OCI-LY3 (cell line): ENCODE results near the gene FAM83E.

Experiments
- H2AFZ ChIP-seq: fragments of 200-600, 300-600 bp; shearing (Covaris generic); 2 replicates; pipeline ENCODE4 v1.6.0; 2014; ENCODE audit warnings: antibody characterized with exemption, low read depth, low read length
- H3K27ac ChIP-seq: fragments of 200-600, 300-600 bp; sonication (generic); 2 replicates; pipeline ENCODE4 v1.5.1; 2014; ENCODE audit warnings: mild to moderate bottlenecking, low read length, moderate library complexity, mixed read lengths
- H3K27me3 ChIP-seq: fragments of 200-600, 300-600 bp; sonication (generic); 2 replicates; pipeline ENCODE4 v1.6.1; 2014; ENCODE audit warnings: low read depth, low read length, mixed read lengths
- H3K36me3 ChIP-seq: fragments of 200-600, 300-600 bp; sonication (generic); replicated peaks from 2 replicates; pipeline ENCODE3; 2014; ENCODE audit warnings: low read depth, low read length, mixed read lengths
- H3K4me1 ChIP-seq: fragments of 300-600, 200-600 bp; sonication (generic); 2 replicates; pipeline ENCODE4 v1.6.1; 2014; ENCODE audit warnings: low read length, mixed read lengths
- H3K4me2 ChIP-seq: fragments of 200-600, 300-600 bp; sonication (generic); 2 replicates; pipeline ENCODE4 v1.6.1; 2014; ENCODE audit warnings: low read length, mixed read lengths
- H3K4me3 ChIP-seq: fragments of 300-600, 200-600 bp; sonication (generic); 2 replicates; pipeline ENCODE4 v1.5.1; 2014; ENCODE audit warnings: antibody characterized with exemption, mild to moderate bottlenecking, low read length, moderate library complexity
- H3K79me2 ChIP-seq: fragments of 300-600, 200-600 bp; shearing (Covaris generic); 2 replicates; pipeline ENCODE4 v1.6.1; 2014; ENCODE audit warnings: mild to moderate bottlenecking, low read length, mixed read lengths
- H3K9ac ChIP-seq: fragments of 300-600, 200-600 bp; shearing (Covaris generic); 2 replicates; pipeline ENCODE4 v1.6.0; 2014; ENCODE audit warnings: mild to moderate bottlenecking, low read length, moderate library complexity
- H3K9me3 ChIP-seq: fragments of 200-600, 300-600 bp; shearing (Covaris generic); 2 replicates; pipeline ENCODE4 v1.6.1; 2014; ENCODE audit warnings: low read length, mixed read lengths; ENCODE audit not compliant: insufficient read depth
- H4K20me1 ChIP-seq: fragments of 200-600, 300-600 bp; sonication (generic); 2 replicates; pipeline ENCODE4 v1.6.1; 2016; ENCODE audit warnings: low read length, mixed read lengths; ENCODE audit not compliant: insufficient read depth
- CTCF ChIP-seq: fragments of 200-600, 300-600 bp; sonication (generic); IDR thresholded peaks from 2 replicates; pipeline ENCODE4 v1.5.1; 2014; ENCODE audit warnings: antibody characterized with exemption, low read length, low read depth
- EZH2phosphoT487 ChIP-seq: fragments of 200-600 bp; shearing (Covaris generic); IDR thresholded peaks from 2 replicates; pipeline ENCODE4 v1.6.1; 2018; ENCODE audit warnings: antibody characterized with exemption, mixed run types, low read depth

Gene FAM83E

GRCh38 chr19:48644839-48645619, 30.2 kb upstream of the FAM83E start:
- Histone ChIP-seq H3K27me3 (0 out of 2 replicates have a peak, but pooled peaks cover 4% of the 10 kb centered on the region), H3K4me2 (peak overlapping the region; percentile 99), H3K36me3 (no peaks in the 10 kb centered on the region), H3K9ac (peak overlapping the region; percentile 60), H3K27ac (no peak overlapping the region), H3K79me2 (no peaks in the 10 kb centered on the region), H3K4me3 (peak overlapping the region; percentile 81), H4K20me1 (no peaks in the 10 kb centered on the region), H2AFZ (peak overlapping the region; percentile 90; the same call in 1 of the 2 replicates), H3K4me1 (peaks cover 8% of the 10 kb centered on the region), H3K9me3 (no peaks in the 10 kb centered on the region)
- TF ChIP-seq EZH2phosphoT487 (no peak), CTCF (no peak)

- Histone ChIP-seq H4K20me1 (no peaks in the 10 kb centered on the region), H3K4me3 (peak overlapping the region; percentile 81), H3K36me3 (no peaks in the 10 kb centered on the region), H3K79me2 (no peaks in the 10 kb centered on the region), H2AFZ (no peak overlapping the region), H3K4me2 (peak overlapping the region; percentile 99), H3K27ac (no peak overlapping the region), H3K4me1 (peaks cover 8% of the 10 kb centered on the region), H3K9me3 (no peaks in the 10 kb centered on the region), H3K9ac (no peak overlapping the region), H3K27me3 (0 out of 2 replicates have a peak, but pooled peaks cover under 1% of the 10 kb centered on the region)
- TF ChIP-seq CTCF (no peak), EZH2phosphoT487 (no peak)
Measured at GRCh38 chr19:48644355-48644754, 29.5 kb upstream of the FAM83E start.

GRCh38 chr19:48642862-48643261, 28.0 kb upstream of the FAM83E start:
- Histone ChIP-seq H3K79me2 (no peaks in the 10 kb centered on the region), H3K9ac (no peak overlapping the region), H3K4me3 (no peak overlapping the region), H2AFZ (no peak overlapping the region), H3K9me3 (no peaks in the 10 kb centered on the region), H3K27ac (no peak overlapping the region), H3K27me3 (no peaks in the 10 kb centered on the region), H3K4me2 (no peak overlapping the region), H3K36me3 (no peaks in the 10 kb centered on the region), H3K4me1 (peaks cover 20% of the 10 kb centered on the region), H4K20me1 (no peaks in the 10 kb centered on the region)
- TF ChIP-seq CTCF, result no peak
- no peak for TF ChIP-seq EZH2phosphoT487

GRCh38 chr19:48641850-48642249, 27.0 kb upstream of the FAM83E start:
- no peak overlapping the region for H3K4me3 ChIP-seq
- no peak overlapping the region for H2AFZ ChIP-seq
- no peaks in the 10 kb centered on the region for H4K20me1 ChIP-seq
- peaks cover 18% of the 10 kb centered on the region for H3K4me1 ChIP-seq
- no peak overlapping the region for H3K4me2 ChIP-seq
- TF ChIP-seq EZH2phosphoT487 (no peak), CTCF (no peak)
- no peaks in the 10 kb centered on the region for H3K9me3 ChIP-seq
- no peak overlapping the region for H3K27ac ChIP-seq
- H3K79me2 ChIP-seq, result no peaks in the 10 kb centered on the region
- no peak overlapping the region for H3K9ac ChIP-seq
- no peaks in the 10 kb centered on the region for H3K27me3 ChIP-seq
- no peaks in the 10 kb centered on the region for H3K36me3 ChIP-seq
